ENCODE data around the gene ZNF239. TPM values are rescaled to one million over a fixed set of nuclear protein-coding genes. Genes with fewer than 3 reads are reported as not detected.
"Not testable (repeated sequence)": the region's sequence is repeated elsewhere in the genome, so short reads cannot be mapped to it uniquely, and the experiment has no call there.

Gene ZNF239
- total RNA-seq, 1 experiment from 2014 or later: 5.0 TPM

GRCh38 chr10:43584051-43584450, 9.6 kb upstream of the ZNF239 start:
- no peak for DNase-seq (ENCODE audit: low read depth)

GRCh38 chr10:43576580-43576979, 2.2 kb upstream of the ZNF239 start:
- DNase-seq (ENCODE audit: low read depth): no peak

GRCh38 chr10:43576062-43576461, 1.6 kb upstream of the ZNF239 start:
- no peak for DNase-seq (ENCODE audit: low read depth)

DNA sequence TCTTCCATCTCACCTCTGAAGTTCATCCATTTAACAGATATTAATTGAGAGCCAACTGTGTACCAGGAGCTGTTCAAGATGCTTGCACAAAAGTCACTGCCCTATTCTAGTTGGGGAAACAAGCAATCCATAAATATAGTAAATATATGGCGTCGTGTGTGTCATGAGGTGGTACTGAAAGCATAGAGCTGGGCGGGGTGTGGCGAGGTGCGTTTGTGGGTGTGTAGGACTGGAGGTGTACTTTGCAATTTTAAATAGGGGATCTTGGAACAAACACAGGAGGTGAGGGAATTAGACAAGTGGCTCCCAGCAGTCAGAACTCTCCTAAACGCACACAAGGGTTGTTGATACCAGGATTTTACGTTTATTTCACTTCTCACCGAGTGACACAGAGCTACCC, 490 bp upstream of the ZNF239 start:
- no peak for DNase-seq (ENCODE audit: low read depth)

GRCh38 chr10:43573250-43574000, 991 bp downstream of the ZNF239 start:
- no peak for DNase-seq (ENCODE audit: low read depth)

DNA sequence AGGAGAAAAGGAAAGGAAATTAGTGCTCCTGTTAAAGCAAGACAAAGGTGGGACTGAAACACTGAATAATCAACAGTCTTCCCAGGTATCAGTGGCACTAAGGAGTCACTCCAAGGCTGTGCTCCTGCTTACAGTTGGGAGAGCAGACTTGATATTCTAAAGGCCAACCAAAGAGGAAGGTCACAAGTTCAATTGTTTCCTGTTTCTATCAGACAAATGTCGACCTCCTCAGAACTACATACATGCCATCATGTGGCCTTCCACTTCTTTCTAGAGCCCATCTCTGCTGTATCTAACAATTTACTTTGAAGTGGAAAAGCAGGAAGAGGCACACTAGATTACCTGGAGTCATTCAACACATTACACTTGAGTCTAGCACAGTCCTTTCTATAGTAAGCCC, 3.4 kb downstream of the ZNF239 start:
- no peak for DNase-seq (ENCODE audit: low read depth)

DNA sequence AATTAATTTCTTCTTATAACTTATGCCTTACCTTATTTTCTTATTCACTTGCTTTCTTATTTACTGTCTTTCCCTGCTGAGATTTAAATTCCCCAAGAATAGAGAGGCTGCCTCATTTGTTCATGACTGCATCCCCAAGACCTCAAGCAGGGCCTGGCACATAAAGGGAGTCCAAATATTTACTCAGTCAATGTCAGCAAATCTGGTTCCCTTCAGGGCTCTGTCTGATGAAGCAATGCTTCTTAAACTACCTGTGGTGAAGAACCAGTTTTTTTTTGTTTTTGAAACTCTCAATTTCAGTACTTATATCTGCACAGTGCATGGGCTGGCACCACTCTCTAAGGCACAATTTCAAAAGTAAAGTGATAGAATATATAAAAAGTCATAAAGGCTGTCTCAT, 4.7 kb downstream of the ZNF239 start:
- no peak for DNase-seq (ENCODE audit: low read depth)

GRCh38 chr10:43557214-43557613, 17.2 kb downstream of the ZNF239 start:
- DNase-seq (ENCODE audit: low read depth): no peak

DNA sequence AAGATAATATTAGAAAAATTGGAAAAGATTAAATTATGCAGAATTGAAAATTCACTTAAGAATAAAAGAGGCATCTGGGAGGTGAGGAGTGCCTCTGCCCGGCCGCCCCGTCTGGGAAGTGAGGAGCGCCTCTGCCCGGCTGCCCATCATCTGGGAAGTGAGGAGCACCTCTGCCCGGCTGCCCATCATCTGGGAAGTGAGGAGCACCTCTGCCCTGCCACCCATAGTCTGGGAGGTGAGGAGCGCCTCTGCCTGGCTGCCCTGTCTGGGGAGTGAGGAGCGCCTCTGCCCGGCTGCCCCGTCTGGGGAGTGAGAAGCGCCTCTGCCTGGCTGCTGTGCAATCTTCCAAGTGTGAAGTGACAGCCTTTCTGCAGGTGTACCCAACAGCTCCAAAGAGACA, 30.7 kb downstream of the ZNF239 start:
- DNase-seq (ENCODE audit: low read depth): not testable (repeated sequence)

GRCh38 chr10:43524434-43525247, 49.8 kb downstream of the ZNF239 start:
- no peak for DNase-seq (ENCODE audit: low read depth)

Other genes starting within 250 kb of the ZNF239 start
- not detected in 2 replicates for gene FXYD4, start 203.0 kb downstream of the ZNF239 start, total RNA-seq (2014; rRNA removed; shearing (Covaris generic))
- gene HNRNPF, start 165.4 kb downstream of the ZNF239 start, total RNA-seq (2014; rRNA removed; shearing (Covaris generic)): 325 and 365 TPM in 2 replicates
- gene ZNF487, start 137.5 kb downstream of the ZNF239 start, total RNA-seq (2014; rRNA removed; shearing (Covaris generic)): 1.0 and 1.4 TPM in 2 replicates
- 7.1 and 8.8 TPM in 2 replicates for gene ZNF485, start 31.8 kb upstream of the ZNF239 start, total RNA-seq (2014; rRNA removed; shearing (Covaris generic))
- 31.2 and 31.8 TPM in 2 replicates for gene ZNF32, start 74.3 kb upstream of the ZNF239 start, total RNA-seq (2014; rRNA removed; shearing (Covaris generic))

Measured in HT1080 (cell line).